Activated B cell treated with CpG ODN at 0.5 μM for 24 hours (primary cell): Measurements from ENCODE around the gene S100A7. TPM values are rescaled to one million over a fixed set of nuclear protein-coding genes. Genes with fewer than 3 reads are reported as not detected.

ENCODE experiments used
- ATAC-seq: fragments of 200-7000 bp; cut with Tn5 transposase; one replicate; pipeline ENCODE4 v1.10.0; 2021; ENCODE audit warnings: low read depth, mild to moderate bottlenecking, moderate library complexity
- CTCF ChIA-PET: fragments of 350-600 bp; sonication (Branson Sonifier 250); formaldehyde crosslinking; loops from one replicate; lab custom pipeline; 2021; ENCODE audit warnings: antibody characterized with exemption; lab: Charles Lee
- POLR2A ChIA-PET: fragments of 350-600 bp; sonication (Branson Sonifier 250); formaldehyde crosslinking; loops from one replicate; lab custom pipeline; 2021; ENCODE audit warnings: antibody characterized with exemption; lab: Charles Lee
- DNase-seq: peaks from one replicate; pipeline ENCODE4 v3.0.0; 2022
- H3K27ac Mint-ChIP-seq: one replicate; pipeline ENCODE4 v1.8.0; 2020; ENCODE audit warnings: mixed read lengths
- H3K27me3 Mint-ChIP-seq: one replicate; pipeline ENCODE4 v1.8.0; 2021; ENCODE audit warnings: mixed read lengths
- H3K36me3 Mint-ChIP-seq: one replicate; pipeline ENCODE4 v1.8.0; 2021; ENCODE audit warnings: low read depth, mixed read lengths
- H3K4me1 Mint-ChIP-seq: one replicate; pipeline ENCODE4 v1.8.0; 2021; ENCODE audit warnings: mixed read lengths
- H3K4me3 Mint-ChIP-seq: one replicate; pipeline ENCODE4 v1.8.0; 2020; ENCODE audit warnings: mild to moderate bottlenecking, mixed read lengths
- H3K9me3 Mint-ChIP-seq: one replicate; pipeline ENCODE4 v1.8.0; 2020; ENCODE audit warnings: mixed read lengths
- CTCF ChIP-seq: fragments of 200-600 bp; IDR thresholded peaks from one replicate; pipeline ENCODE4 v1.8.0; 2022; ENCODE audit warnings: antibody characterized with exemption, mild to moderate bottlenecking
- intact Hi-C: fragments of 100-400 bp; cut with micrococcal nuclease; formaldehyde crosslinking; loops from one replicate; pipeline ENCODE4 v1.15.1; 2024
- total RNA-seq: library from RNA; stranded (reverse); gene quantifications from 2 replicates; pipeline ENCODE4 v1.2.3, GENCODE V29; 2022

S100A7 gene
- total RNA-seq, 1 donor from 2014 or later, result not detected

- POLR2A ChIA-PET, result no interaction called here
- no peak for TF ChIP-seq CTCF
- CTCF ChIA-PET, result interaction anchor here (0.6 kb wide), 1 partner anchor 9 kb away, joined by 4 read pairs; no protein-coding TSS in a partner anchor
- no peak overlapping the region for H3K4me3 Mint-ChIP-seq
- ATAC-seq, result no peak
- no peaks in the 10 kb centered on the region for H3K36me3 Mint-ChIP-seq
- H3K27ac Mint-ChIP-seq, result no peak overlapping the region
- intact Hi-C loops, result no loop called here
- peaks cover 40% of the 10 kb centered on the region for H3K27me3 Mint-ChIP-seq
- H3K9me3 Mint-ChIP-seq, result no peaks in the 10 kb centered on the region
- H3K4me1 Mint-ChIP-seq, result no peaks in the 10 kb centered on the region
- DNase-seq, result no peak
These were observed 27.3 kb upstream of the S100A7 start for GRCh38 chr1:153487707-153488106.

DNA sequence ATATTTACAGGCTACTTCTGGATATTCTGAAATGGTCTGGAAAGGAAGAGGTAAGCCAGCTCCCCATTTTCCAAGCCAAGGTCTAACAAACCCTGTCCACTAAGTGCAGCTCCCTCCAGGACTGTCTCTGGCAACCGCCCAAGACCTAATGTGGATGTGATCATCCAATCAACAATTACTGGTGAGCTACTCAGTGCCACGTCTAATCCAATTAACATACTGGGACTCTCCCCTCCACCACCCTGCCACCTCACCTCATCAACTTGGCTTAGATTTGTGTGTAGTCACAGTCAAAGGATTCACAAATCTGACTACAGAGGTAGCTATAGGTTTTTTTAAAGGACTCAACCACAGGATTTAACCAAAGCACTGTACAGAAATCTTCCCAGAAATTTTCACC is 25.4 kb upstream of the S100A7 start:
- Mint-ChIP-seq H3K9me3 (no peaks in the 10 kb centered on the region), H3K27me3 (peaks cover 45% of the 10 kb centered on the region), H3K27ac (no peak overlapping the region), H3K4me1 (no peaks in the 10 kb centered on the region), H3K4me3 (no peak overlapping the region), H3K36me3 (no peaks in the 10 kb centered on the region)
- TF ChIP-seq CTCF, result no peak
- CTCF ChIA-PET, result interaction anchor here (1.2 kb wide), 2 partner anchors 8 to 9 kb away, joined by 3 to 5 read pairs; no protein-coding TSS in a partner anchor
- no peak for DNase-seq
- intact Hi-C loops, result no loop called here
- POLR2A ChIA-PET, result no interaction called here
- ATAC-seq, result no peak

DNA sequence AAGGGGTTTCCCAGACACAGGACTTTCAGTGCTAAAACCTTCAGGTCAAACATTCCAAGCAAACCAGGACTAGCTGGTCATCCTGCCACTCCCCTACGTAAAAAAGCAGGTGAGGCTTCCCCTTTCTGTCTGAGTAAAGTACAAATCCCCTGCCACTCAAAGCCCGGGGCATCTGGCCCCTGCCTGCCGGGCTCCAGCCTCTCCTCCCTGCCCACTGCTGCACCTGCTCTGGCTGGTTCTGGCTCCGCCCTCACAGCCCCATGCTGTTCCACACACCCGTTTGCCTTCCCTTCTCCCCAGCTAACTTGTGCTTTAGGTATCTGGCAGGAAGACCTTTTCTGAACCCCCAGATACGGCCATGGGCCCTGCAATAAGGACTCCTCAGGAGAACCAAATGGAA is 23.3 kb upstream of the S100A7 start:
- intact Hi-C loops, result no loop called here
- no peak for ATAC-seq

DNA sequence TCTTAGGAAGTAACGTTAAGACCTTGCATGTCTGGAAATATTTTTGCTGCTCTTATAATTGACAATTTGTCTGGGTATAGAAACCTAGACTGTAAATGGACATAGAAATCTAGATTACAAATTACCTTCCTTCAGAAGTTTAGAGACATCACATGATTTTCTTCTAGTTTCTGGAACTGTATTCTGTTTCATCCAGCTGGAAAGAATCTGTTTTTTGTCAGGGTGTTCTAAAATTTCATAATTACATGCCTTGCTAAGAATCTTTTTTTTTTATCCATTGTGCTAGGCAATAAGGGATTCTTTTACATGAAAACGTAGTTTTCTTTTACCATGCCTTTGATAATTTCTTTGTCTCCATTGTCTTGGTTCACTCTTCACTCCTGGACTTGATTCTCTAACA is 20.7 kb upstream of the S100A7 start:
- TF ChIP-seq CTCF, result no peak
- Mint-ChIP-seq H3K9me3 (no peaks in the 10 kb centered on the region), H3K27ac (no peak overlapping the region), H3K4me3 (no peak overlapping the region), H3K27me3 (peaks cover 47% of the 10 kb centered on the region), H3K36me3 (no peaks in the 10 kb centered on the region), H3K4me1 (no peaks in the 10 kb centered on the region)
- intact Hi-C loops, result no loop called here
- ChIA-PET POLR2A (no interaction called here), CTCF (no interaction called here)
- DNase-seq (no peak), ATAC-seq (no peak)

More for the DNA sequence above, 23.3 kb upstream of the S100A7 start:
- TF ChIP-seq CTCF, result no peak
- Mint-ChIP-seq H3K4me1 (no peaks in the 10 kb centered on the region), H3K36me3 (no peaks in the 10 kb centered on the region), H3K9me3 (no peaks in the 10 kb centered on the region), H3K4me3 (no peak overlapping the region), H3K27me3 (peaks cover 49% of the 10 kb centered on the region), H3K27ac (no peak overlapping the region)
- ChIA-PET POLR2A (no interaction called here), CTCF (no interaction called here)
- DNase-seq, result no peak

- Mint-ChIP-seq H3K27me3 (peaks cover 44% of the 10 kb centered on the region), H3K4me1 (no peaks in the 10 kb centered on the region), H3K36me3 (no peaks in the 10 kb centered on the region), H3K4me3 (no peak overlapping the region), H3K9me3 (no peaks in the 10 kb centered on the region), H3K27ac (no peak overlapping the region)
- ATAC-seq, result no peak
- intact Hi-C loops, result no loop called here
- no peak for TF ChIP-seq CTCF
- ChIA-PET POLR2A (no interaction called here), CTCF (interaction anchor here (0.6 to 1.7 kb wide), 2 partner anchors 8 to 15 kb away, joined by 4 read pairs; no protein-coding TSS in a partner anchor)
- no peak for DNase-seq
These were observed 18.5 kb upstream of the S100A7 start for GRCh38 chr1:153478692-153479618.
